HEK293 (cell line): ENCODE results near the gene SERPINB4.

Experiments
- CTCF ChIA-PET: fragments of 350-600 bp; formaldehyde crosslinking; extraction: SDS; loops from one replicate; lab custom pipeline; 2021; ENCODE audit warnings: antibody characterized with exemption; lab: Yijun Ruan, JAX
- POLR2A ChIA-PET: fragments of 300-600 bp; formaldehyde crosslinking; extraction: SDS; loops from one replicate; lab custom pipeline; 2020; ENCODE audit warnings: antibody characterized with exemption, inconsistent platforms; lab: Yijun Ruan, JAX
- H3K27ac ChIP-seq: fragments of 200-500 bp; sonication (Bioruptor generic); 2 replicates; pipeline ENCODE4 v1.5.1; 2014; ENCODE audit warnings: low read depth, low read length, control low read depth, inconsistent platforms; ENCODE audit errors: extremely low read depth
- H3K36me3 ChIP-seq, 2 experiments: fragments of 200-500 bp in 1 of 2; sonication (Bioruptor generic) in 1 of 2; 1 replicate in 1 of 2; 2 replicates in 1 of 2; pipeline ENCODE4 v1.5.1; 2014 to 2017; ENCODE audit warnings: inconsistent platforms in 2 of 2, low read length in 2 of 2; ENCODE audit not compliant: control insufficient read depth in 2 of 2, insufficient read depth in 1 of 2
- H3K4me1 ChIP-seq: fragments of 200-500 bp; sonication (Bioruptor generic); 2 replicates; pipeline ENCODE4 v1.5.1; 2014; ENCODE audit warnings: mild to moderate bottlenecking, low read length, inconsistent platforms; ENCODE audit not compliant: control insufficient read depth, insufficient read depth
- H3K4me3 ChIP-seq: 2 replicates; pipeline ENCODE4 v1.5.1; 2011; ENCODE audit warnings: low read depth, mild to moderate bottlenecking, control low read depth, low read length, moderate library complexity
- H3K9me3 ChIP-seq: fragments of 200-500 bp; sonication (Bioruptor generic); 2 replicates; pipeline ENCODE4 v1.5.1; 2014; ENCODE audit warnings: low read depth, low read length, inconsistent platforms; ENCODE audit not compliant: control insufficient read depth, insufficient read depth
- BCL11A ChIP-seq: fragments of 450-650 bp; formaldehyde crosslinking; IDR thresholded peaks from 2 replicates; pipeline ENCODE4 v1.5.1; 2016; ENCODE audit warnings: low read depth, missing biosample characterization, missing genetic modification characterization
- EGR2 ChIP-seq: fragments of 450-650 bp; formaldehyde crosslinking; IDR thresholded peaks from 2 replicates; pipeline ENCODE4 v1.5.1; 2016; ENCODE audit warnings: low read depth, missing biosample characterization, missing genetic modification characterization
- FEZF1 ChIP-seq: fragments of 450-650 bp; formaldehyde crosslinking; IDR thresholded peaks from 2 replicates; pipeline ENCODE4 v1.5.1; 2016; ENCODE audit warnings: missing biosample characterization, missing genetic modification characterization
- PRDM6 ChIP-seq: fragments of 450-650 bp; formaldehyde crosslinking; IDR thresholded peaks from 2 replicates; pipeline ENCODE4 v1.5.1; 2017; ENCODE audit warnings: missing biosample characterization, missing genetic modification characterization
- RBAK ChIP-seq: fragments of 450-650 bp; formaldehyde crosslinking; IDR thresholded peaks from 2 replicates; pipeline ENCODE4 v1.5.1; 2016; ENCODE audit warnings: missing biosample characterization, missing genetic modification characterization
- REPIN1 ChIP-seq: fragments of 450-650 bp; formaldehyde crosslinking; IDR thresholded peaks from 2 replicates; pipeline ENCODE4 v1.5.1; 2017; ENCODE audit warnings: missing biosample characterization, missing genetic modification characterization, low read depth
- WT1 ChIP-seq: fragments of 450-650 bp; formaldehyde crosslinking; IDR thresholded peaks from 2 replicates; pipeline ENCODE4 v1.5.1; 2016; ENCODE audit warnings: missing biosample characterization, missing genetic modification characterization
- YY2 ChIP-seq: fragments of 450-650 bp; formaldehyde crosslinking; IDR thresholded peaks from 2 replicates; pipeline ENCODE4 v1.5.1; 2016; ENCODE audit warnings: missing biosample characterization, missing genetic modification characterization
- ZBTB17 ChIP-seq: fragments of 450-650 bp; formaldehyde crosslinking; IDR thresholded peaks from 2 replicates; pipeline ENCODE4 v1.5.1; 2016; ENCODE audit warnings: missing biosample characterization, missing genetic modification characterization
- ZBTB6 ChIP-seq: fragments of 450-650 bp; formaldehyde crosslinking; IDR thresholded peaks from 2 replicates; pipeline ENCODE4 v1.5.1; 2017; ENCODE audit warnings: missing biosample characterization, missing genetic modification characterization
- ZNF10 ChIP-seq: fragments of 450-650 bp; formaldehyde crosslinking; IDR thresholded peaks from 2 replicates; pipeline ENCODE4 v1.5.1; 2017; ENCODE audit warnings: missing biosample characterization, missing genetic modification characterization
- ZNF112 ChIP-seq: fragments of 450-650 bp; formaldehyde crosslinking; IDR thresholded peaks from 2 replicates; pipeline ENCODE4 v1.5.0; 2017; ENCODE audit warnings: missing biosample characterization, missing genetic modification characterization
- ZNF157 ChIP-seq: fragments of 450-650 bp; formaldehyde crosslinking; IDR thresholded peaks from 2 replicates; pipeline ENCODE4 v1.5.1; 2016; ENCODE audit warnings: missing biosample characterization, missing genetic modification characterization
- ZNF174 ChIP-seq: fragments of 450-650 bp; formaldehyde crosslinking; IDR thresholded peaks from 2 replicates; pipeline ENCODE4 v1.5.0; 2017; ENCODE audit warnings: missing biosample characterization, mild to moderate bottlenecking, missing genetic modification characterization
- ZNF184 ChIP-seq: fragments of 450-650 bp; IDR thresholded peaks from 2 replicates; pipeline ENCODE4 v1.5.1; 2018; ENCODE audit warnings: missing biosample characterization, mild to moderate bottlenecking, missing genetic modification characterization
- ZNF19 ChIP-seq: fragments of 450-650 bp; formaldehyde crosslinking; IDR thresholded peaks from 2 replicates; pipeline ENCODE4; 2016; ENCODE audit warnings: missing biosample characterization, missing genetic modification characterization, low read depth
- ZNF324 ChIP-seq: fragments of 450-650 bp; formaldehyde crosslinking; IDR thresholded peaks from 2 replicates; pipeline ENCODE4 v1.5.1; 2016; ENCODE audit warnings: missing biosample characterization, missing genetic modification characterization
- ZNF423 ChIP-seq: fragments of 450-650 bp; formaldehyde crosslinking; IDR thresholded peaks from 2 replicates; pipeline ENCODE4 v1.5.1; 2016; ENCODE audit warnings: missing biosample characterization, missing genetic modification characterization
- ZNF473 ChIP-seq: fragments of 450-650 bp; formaldehyde crosslinking; IDR thresholded peaks from 2 replicates; pipeline ENCODE4 v1.5.1; 2017; ENCODE audit warnings: missing biosample characterization, missing genetic modification characterization
- ZNF521 ChIP-seq: fragments of 450-650 bp; formaldehyde crosslinking; IDR thresholded peaks from 2 replicates; pipeline ENCODE4 v1.5.1; 2017; ENCODE audit warnings: missing biosample characterization, mild to moderate bottlenecking, missing genetic modification characterization
- ZNF544 ChIP-seq: fragments of 450-650 bp; formaldehyde crosslinking; IDR thresholded peaks from 2 replicates; pipeline ENCODE4 v1.5.0; 2017; ENCODE audit warnings: missing biosample characterization, missing genetic modification characterization
- ZNF561 ChIP-seq: fragments of 450-650 bp; IDR thresholded peaks from 2 replicates; pipeline ENCODE4 v1.5.1; 2018; ENCODE audit warnings: missing biosample characterization, missing genetic modification characterization, borderline replicate concordance
- ZNF585B ChIP-seq: fragments of 450-650 bp; formaldehyde crosslinking; IDR thresholded peaks from 2 replicates; pipeline ENCODE4 v1.5.1; 2016; ENCODE audit warnings: missing biosample characterization, missing genetic modification characterization
- ZNF658 ChIP-seq: fragments of 450-650 bp; formaldehyde crosslinking; IDR thresholded peaks from 2 replicates; pipeline ENCODE4; 2016; ENCODE audit warnings: missing biosample characterization, missing genetic modification characterization
- ZNF777 ChIP-seq: fragments of 450-650 bp; formaldehyde crosslinking; IDR thresholded peaks from 2 replicates; pipeline ENCODE4 v1.5.1; 2017; ENCODE audit warnings: missing biosample characterization, missing genetic modification characterization, borderline replicate concordance
- ZNF830 ChIP-seq: fragments of 450-650 bp; IDR thresholded peaks from 2 replicates; pipeline ENCODE4 v1.5.0; 2018; ENCODE audit warnings: missing biosample characterization, missing genetic modification characterization, low read depth, mild to moderate bottlenecking, moderate library complexity
- ZSCAN16 ChIP-seq: fragments of 450-650 bp; formaldehyde crosslinking; IDR thresholded peaks from 2 replicates; pipeline ENCODE4 v1.5.1; 2016; ENCODE audit warnings: missing biosample characterization, missing genetic modification characterization
- ZSCAN18 ChIP-seq: fragments of 450-650 bp; formaldehyde crosslinking; IDR thresholded peaks from 2 replicates; pipeline ENCODE4 v1.5.1; 2016; ENCODE audit warnings: missing biosample characterization, missing genetic modification characterization
- TF ChIP-seq, protein P1 (sequence below): fragments of 450-650 bp; formaldehyde crosslinking; IDR thresholded peaks from 2 replicates; pipeline ENCODE4 v1.5.1; 2016; ENCODE audit warnings: missing biosample characterization, missing genetic modification characterization

Gene SERPINB4

DNA sequence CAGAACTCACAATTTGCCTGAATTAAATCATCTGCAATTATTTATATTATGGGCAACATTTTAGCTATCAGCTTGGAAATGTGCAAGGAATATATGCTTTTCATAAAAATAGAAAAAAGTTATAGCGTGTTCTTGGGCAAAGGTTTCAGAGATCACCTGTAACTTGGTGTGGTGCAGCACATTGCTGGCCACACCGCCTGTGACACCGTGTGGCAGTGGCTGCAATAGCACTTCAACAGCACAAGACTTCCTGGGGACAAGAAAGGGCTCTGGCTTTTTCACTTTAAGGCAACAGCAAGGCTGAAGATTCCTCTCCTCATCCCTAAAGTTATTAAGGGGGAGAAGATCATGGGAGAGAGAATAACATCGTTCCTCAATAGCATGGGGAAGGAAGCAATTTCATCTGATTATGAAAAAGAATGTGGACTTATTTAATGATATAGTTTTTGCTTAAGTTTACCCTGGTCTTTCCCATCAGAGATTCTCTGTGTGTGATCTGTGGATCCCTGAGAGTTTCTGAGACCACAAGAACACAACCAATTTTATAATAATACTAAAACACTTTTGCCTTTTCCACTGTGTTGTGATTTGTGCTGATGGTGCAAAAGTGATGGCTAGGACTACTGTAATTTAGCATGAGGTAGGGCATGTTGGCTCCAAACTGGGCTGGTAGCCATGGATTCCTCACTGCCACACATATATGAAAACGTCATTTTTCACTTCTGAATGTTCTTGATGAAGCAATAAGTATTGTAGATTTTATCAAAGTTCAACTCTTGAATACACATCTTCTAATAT lies 32.7 kb upstream of the SERPINB4 start:
- ChIA-PET CTCF (interaction anchor here (0.7 to 1.2 kb wide), 2 partner anchors 65 to 165 kb away, joined by 3 to 4 read pairs; no protein-coding TSS in a partner anchor), POLR2A (no interaction called here)
- Histone ChIP-seq H3K27ac (no peak overlapping the region), H3K9me3 (no peaks in the 10 kb centered on the region), H3K4me1 (no peaks in the 10 kb centered on the region), H3K4me3 (no peak overlapping the region), H3K36me3 (no peaks in the 10 kb centered on the region)
- TF ChIP-seq ZNF324 (tag by site-specific recombination) (no peak), ZBTB17 (tag by site-specific recombination) (no peak), ZNF174 (tag by site-specific recombination) (no peak), ZNF830 (no peak), ZNF10 (tag by site-specific recombination) (no peak), ZNF658 (tag by site-specific recombination) (no peak), ZNF544 (no peak), ZNF585B (no peak), ZNF561 (tag by site-specific recombination) (no peak), REPIN1 (tag by site-specific recombination) (no peak), ZNF473 (no peak), EGR2 (tag by site-specific recombination) (no peak), ZNF157 (tag by site-specific recombination) (no peak), FEZF1 (tag by site-specific recombination) (no peak), PRDM6 (tag by site-specific recombination) (no peak)
- TF ChIP-seq, protein P1, sequence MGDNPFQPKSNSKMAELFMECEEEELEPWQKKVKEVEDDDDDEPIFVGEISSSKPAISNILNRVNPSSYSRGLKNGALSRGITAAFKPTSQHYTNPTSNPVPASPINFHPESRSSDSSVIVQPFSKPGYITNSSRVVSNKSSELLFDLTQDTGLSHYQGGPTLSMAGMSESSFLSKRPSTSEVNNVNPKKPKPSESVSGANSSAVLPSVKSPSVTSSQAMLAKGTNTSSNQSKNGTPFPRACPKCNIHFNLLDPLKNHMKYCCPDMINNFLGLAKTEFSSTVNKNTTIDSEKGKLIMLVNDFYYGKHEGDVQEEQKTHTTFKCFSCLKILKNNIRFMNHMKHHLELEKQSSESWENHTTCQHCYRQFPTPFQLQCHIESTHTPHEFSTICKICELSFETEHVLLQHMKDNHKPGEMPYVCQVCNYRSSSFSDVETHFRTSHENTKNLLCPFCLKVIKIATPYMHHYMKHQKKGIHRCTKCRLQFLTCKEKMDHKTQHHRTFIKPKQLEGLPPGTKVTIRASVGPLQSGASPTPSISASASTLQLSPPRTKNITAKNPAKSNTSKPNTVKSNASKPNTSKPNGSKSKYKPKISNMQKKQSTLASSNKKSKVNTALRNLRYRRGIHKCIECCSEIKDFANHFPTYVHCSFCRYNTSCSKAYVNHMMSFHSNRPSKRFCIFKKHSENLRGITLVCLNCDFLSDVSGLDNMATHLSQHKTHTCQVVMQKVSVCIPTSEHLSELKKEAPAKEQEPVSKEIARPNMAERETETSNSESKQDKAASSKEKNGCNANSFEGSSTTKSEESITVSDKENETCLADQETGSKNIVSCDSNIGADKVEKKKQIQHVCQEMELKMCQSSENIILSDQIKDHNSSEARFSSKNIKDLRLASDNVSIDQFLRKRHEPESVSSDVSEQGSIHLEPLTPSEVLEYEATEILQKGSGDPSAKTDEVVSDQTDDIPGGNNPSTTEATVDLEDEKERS (tag by site-specific recombination), result no peak

DNA sequence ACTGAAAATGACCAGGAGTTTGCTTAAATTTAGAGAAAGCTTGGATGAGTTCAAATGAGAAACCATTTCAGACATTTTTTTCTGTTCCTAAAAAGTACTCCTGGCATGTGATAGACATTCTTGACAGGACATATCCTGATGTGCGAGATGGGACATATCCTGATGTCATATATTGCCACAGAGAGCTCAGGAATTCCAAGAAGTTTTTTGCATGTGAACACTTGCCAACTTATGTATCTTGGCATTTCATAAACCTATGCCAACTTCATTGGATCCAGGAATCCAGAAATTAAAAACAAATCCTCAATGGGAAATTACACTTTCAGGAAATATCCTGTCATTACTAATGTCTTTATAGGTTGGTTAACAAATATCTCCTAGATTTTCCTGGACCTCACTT lies 20.5 kb upstream of the SERPINB4 start:
- H3K27ac ChIP-seq, result no peak overlapping the region
- H3K4me1 ChIP-seq, result no peaks in the 10 kb centered on the region
- ChIA-PET CTCF (interaction anchor here (1.3 kb wide), 1 partner anchor 146 kb away, joined by 4 read pairs; no protein-coding TSS in a partner anchor), POLR2A (no interaction called here)
- no peaks in the 10 kb centered on the region for H3K9me3 ChIP-seq
- no peaks in the 10 kb centered on the region for H3K36me3 ChIP-seq
- H3K4me3 ChIP-seq, result no peak overlapping the region
- TF ChIP-seq ZNF561 (tag by site-specific recombination), result no peak
- no peak for TF ChIP-seq ZNF777 (tag by site-specific recombination)
- TF ChIP-seq ZSCAN18 (tag by site-specific recombination), result no peak
- no peak for TF ChIP-seq ZNF10 (tag by site-specific recombination)
- TF ChIP-seq WT1, result no peak
- no peak for TF ChIP-seq ZNF423 (tag by site-specific recombination)
- TF ChIP-seq ZBTB6 (tag by site-specific recombination), result no peak
- no peak for TF ChIP-seq ZNF19
- no peak for TF ChIP-seq YY2 (tag by site-specific recombination)
- TF ChIP-seq ZSCAN16 (tag by site-specific recombination), result no peak
- no peak for TF ChIP-seq RBAK
- no peak for TF ChIP-seq ZNF521 (tag by site-specific recombination)
- TF ChIP-seq ZNF184, result no peak
- no peak for TF ChIP-seq BCL11A (tag by site-specific recombination)
- no peak for TF ChIP-seq ZNF112 (tag by site-specific recombination)
